H9 (cell line): ENCODE measurements around the gene C22orf23. TPM values are rescaled to one million over a fixed set of nuclear protein-coding genes. Genes with fewer than 3 reads are reported as not detected.

Experiments used
- DNase-seq: peaks from one replicate; pipeline ENCODE4 v3.0.0-alpha.2; 2017
- H2AFZ ChIP-seq: one replicate; pipeline ENCODE4 v1.6.1; 2013; ENCODE audit warnings: mild to moderate bottlenecking, low read length, control low read depth, moderate library complexity
- H2AK5ac ChIP-seq: 2 replicates; pipeline ENCODE4 v1.6.1; 2013; ENCODE audit warnings: low read length, control low read depth, mixed read lengths; ENCODE audit not compliant: insufficient read length
- H2BK120ac ChIP-seq: one replicate; pipeline ENCODE4 v1.6.1; 2013; ENCODE audit warnings: low read depth, mild to moderate bottlenecking, low read length, control low read depth, inconsistent platforms; ENCODE audit not compliant: poor library complexity, severe bottlenecking
- H2BK12ac ChIP-seq: 2 replicates; pipeline ENCODE4 v1.6.1; 2013; ENCODE audit warnings: low read length, control low read depth, mixed read lengths, low read depth; ENCODE audit not compliant: insufficient read length
- H2BK15ac ChIP-seq: 2 replicates; pipeline ENCODE4 v1.6.1; 2013; ENCODE audit warnings: low read depth, low read length, control low read depth
- H2BK20ac ChIP-seq: one replicate; pipeline ENCODE4 v1.6.1; 2013; ENCODE audit warnings: low read depth, mild to moderate bottlenecking, low read length, control low read depth, inconsistent platforms; ENCODE audit not compliant: poor library complexity, severe bottlenecking
- H2BK5ac ChIP-seq: 2 replicates; pipeline ENCODE4 v1.6.1; 2013; ENCODE audit warnings: low read length, control low read depth, mixed read lengths; ENCODE audit not compliant: insufficient read length
- H3K14ac ChIP-seq: 2 replicates; pipeline ENCODE4 v1.6.1; 2013; ENCODE audit warnings: low read length, control low read depth; ENCODE audit not compliant: insufficient read depth
- H3K18ac ChIP-seq: 2 replicates; pipeline ENCODE4 v1.6.1; 2013; ENCODE audit warnings: low read depth, mild to moderate bottlenecking, mixed read lengths, low read length, control low read depth; ENCODE audit not compliant: insufficient read length
- H3K23ac ChIP-seq: 2 replicates; pipeline ENCODE4 v1.6.1; 2013; ENCODE audit warnings: low read length, control low read depth, mixed read lengths, low read depth; ENCODE audit not compliant: insufficient read length
- H3K23me2 ChIP-seq: 2 replicates; pipeline ENCODE4 v1.6.1; 2013; ENCODE audit warnings: low read depth, mild to moderate bottlenecking, mixed read lengths, low read length, control low read depth; ENCODE audit not compliant: insufficient read length, poor library complexity, severe bottlenecking
- H3K27ac ChIP-seq: 2 replicates; pipeline ENCODE4 v1.5.1; 2013; ENCODE audit warnings: low read length, control low read depth, mixed read lengths, low read depth; ENCODE audit not compliant: insufficient read length
- H3K27me3 ChIP-seq: 2 replicates; pipeline ENCODE4 v1.6.1; 2013; ENCODE audit warnings: low read length, control low read depth, inconsistent platforms; ENCODE audit not compliant: insufficient read depth
- H3K4ac ChIP-seq: 2 replicates; pipeline ENCODE4 v1.6.1; 2013; ENCODE audit warnings: low read depth, mild to moderate bottlenecking, control low read depth, inconsistent platforms, low read length, moderate library complexity
- H3K4me1 ChIP-seq: 2 replicates; pipeline ENCODE4 v1.6.1; 2013; ENCODE audit warnings: low read length, control low read depth, inconsistent platforms; ENCODE audit not compliant: insufficient read depth
- H3K4me2 ChIP-seq: 2 replicates; pipeline ENCODE4 v1.6.1; 2013; ENCODE audit warnings: low read length, control low read depth, mixed read lengths; ENCODE audit not compliant: insufficient read length, insufficient read depth
- H3K56ac ChIP-seq: 2 replicates; pipeline ENCODE4 v1.6.1; 2013; ENCODE audit warnings: low read depth, mild to moderate bottlenecking, mixed read lengths, low read length, control low read depth; ENCODE audit not compliant: insufficient read length
- H3K79me1 ChIP-seq: 2 replicates; pipeline ENCODE4 v1.6.1; 2013; ENCODE audit warnings: low read depth, mild to moderate bottlenecking, moderate library complexity, low read length, control low read depth, inconsistent platforms; ENCODE audit not compliant: insufficient read depth, poor library complexity, severe bottlenecking
- H3K79me2 ChIP-seq: 2 replicates; pipeline ENCODE4 v1.6.1; 2013; ENCODE audit warnings: low read length, control low read depth, inconsistent platforms; ENCODE audit not compliant: insufficient read depth
- H3K9ac ChIP-seq: 2 replicates; pipeline ENCODE4 v1.6.1; 2013; ENCODE audit warnings: low read length, control low read depth, mixed read lengths; ENCODE audit not compliant: insufficient read length; ENCODE audit errors: extremely low read depth
- H3K9me3 ChIP-seq: one replicate; pipeline ENCODE4 v1.6.1; 2013; ENCODE audit warnings: low read depth, low read length, inconsistent platforms; ENCODE audit not compliant: control insufficient read depth
- H3T11ph ChIP-seq: one replicate; pipeline ENCODE4 v1.6.1; 2013; ENCODE audit warnings: mild to moderate bottlenecking, low read length, control low read depth, inconsistent platforms
- H4K20me1 ChIP-seq: one replicate; pipeline ENCODE4 v1.6.1; 2013; ENCODE audit not compliant: control insufficient read depth, insufficient read length, insufficient read depth
- H4K5ac ChIP-seq: 2 replicates; pipeline ENCODE4 v1.6.1; 2013; ENCODE audit warnings: low read depth, mild to moderate bottlenecking, mixed read lengths, low read length, control low read depth; ENCODE audit not compliant: insufficient read length
- H4K8ac ChIP-seq: replicated peaks from 2 replicates; pipeline ENCODE4 v1.6.1; 2013; ENCODE audit warnings: low read length, control low read depth, mixed read lengths, low read depth; ENCODE audit not compliant: insufficient read length
- H4K91ac ChIP-seq: 2 replicates; pipeline ENCODE4 v1.6.1; 2013; ENCODE audit warnings: low read depth, mild to moderate bottlenecking, moderate library complexity, mixed read lengths, low read length, control low read depth; ENCODE audit not compliant: insufficient read length
- H3K27ac Mint-ChIP-seq, 3 experiments: 2 replicates in 2 of 3; 3 replicates in 1 of 3; pipeline ENCODE4 v1.8.0; 2020 to 2021; ENCODE audit warnings: mixed read lengths in 3 of 3, mild to moderate bottlenecking in 1 of 3, moderate library complexity in 1 of 3
- H3K27me3 Mint-ChIP-seq: 2 replicates; pipeline ENCODE4 v1.8.0; 2021; ENCODE audit warnings: low read depth, mild to moderate bottlenecking, moderate library complexity, mixed read lengths
- H3K36me3 Mint-ChIP-seq, 3 experiments: 2 replicates in 2 of 3; 3 replicates in 1 of 3; pipeline ENCODE4 v1.8.0; 2020 to 2021; ENCODE audit warnings: low read depth in 3 of 3, mixed read lengths in 3 of 3; ENCODE audit not compliant: insufficient read depth in 1 of 3
- H3K4me1 Mint-ChIP-seq, 2 experiments: 2 replicates each; pipeline ENCODE4 v1.8.0; 2020; ENCODE audit warnings: mixed read lengths in 2 of 2
- H3K4me3 Mint-ChIP-seq, 2 experiments: 2 replicates in 1 of 2; 3 replicates in 1 of 2; pipeline ENCODE4 v1.8.0; 2020 to 2021; ENCODE audit warnings: mild to moderate bottlenecking in 2 of 2, mixed read lengths in 2 of 2, moderate library complexity in 1 of 2
- H3K9me3 Mint-ChIP-seq, 2 experiments: 2 replicates in 1 of 2; 3 replicates in 1 of 2; pipeline ENCODE4 v1.8.0; 2020; ENCODE audit warnings: mild to moderate bottlenecking in 2 of 2, mixed read lengths in 2 of 2, moderate library complexity in 1 of 2
- CTCF ChIP-seq: fragments of 200-600 bp; sonication (generic); conservative IDR thresholded peaks from 3 replicates; pipeline ENCODE4 v1.8.0; 2021; ENCODE audit warnings: antibody characterized with exemption, mild to moderate bottlenecking
- WGBS: extraction: QIAGEN DNeasy Blood & Tissue Kit; methylation state at CpG from one replicate; pipeline ENCODE4 v1.1.7; 2013; ENCODE audit warnings: missing lambda C conversion rate, low lambda C conversion rate, mixed read lengths; ENCODE audit not compliant: insufficient read length; ENCODE audit errors: extremely low coverage; 5-methylcytosine and 5-hydroxymethylcytosine counted together
- total RNA-seq: library from RNA; stranded (reverse); gene quantifications from 2 replicates; pipeline ENCODE4 v1.2.1, GENCODE V29; 2021

C22orf23 gene
- total RNA-seq, 1 experiment from 2014 or later, result 0.57 TPM

DNA sequence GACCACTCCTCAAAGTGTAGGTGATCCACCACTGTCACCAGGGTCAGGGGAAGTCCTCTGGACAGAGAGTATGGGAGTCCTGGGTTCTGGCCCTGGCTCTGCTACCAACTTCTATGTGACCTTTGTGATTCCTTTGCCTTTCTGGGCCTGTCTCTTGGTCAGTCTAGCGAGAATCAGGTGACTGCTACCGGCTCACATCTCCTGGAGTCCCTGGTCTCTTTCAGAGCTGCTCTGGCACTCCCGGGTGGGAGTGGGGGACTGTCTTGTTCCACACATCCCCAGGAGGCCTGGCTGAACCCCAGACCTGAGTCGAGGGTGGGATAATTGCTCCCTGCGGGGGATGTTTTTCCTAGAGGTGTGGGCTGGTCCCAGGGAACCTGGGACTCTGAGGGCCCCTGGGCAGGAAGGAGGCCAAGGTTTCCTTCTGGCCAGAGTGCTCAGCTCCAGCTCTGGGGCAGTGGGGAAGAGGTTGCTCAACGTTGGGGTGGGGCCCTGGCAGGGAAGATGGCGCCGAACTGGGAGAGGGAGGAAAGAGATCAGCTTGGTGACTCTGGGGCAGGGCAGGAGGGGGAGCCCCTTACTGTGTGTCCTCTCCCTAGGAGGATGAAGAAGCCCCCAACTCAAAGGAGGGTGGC, 28.9 kb upstream of the C22orf23 start:
- no peaks in the 10 kb centered on the region for H3K9me3 ChIP-seq
- H3K4me3 Mint-ChIP-seq, result no peak overlapping the region; a peak in 1 of 5 replicates
- no peak overlapping the region for H3K27ac ChIP-seq
- peaks cover 1% of the 10 kb centered on the region; the same call in 1 of the 2 replicates for H3K27me3 ChIP-seq
- no peak overlapping the region for H2AK5ac ChIP-seq
- WGBS, result no CpG with 5 or more reads among the region's 8 CpGs
- no peak overlapping the region for H2BK15ac ChIP-seq
- no peak overlapping the region for H2BK12ac ChIP-seq
- H4K8ac ChIP-seq, result no peak overlapping the region
- no peak for TF ChIP-seq CTCF
- no peak overlapping the region for H3T11ph ChIP-seq
- H3K9ac ChIP-seq, result no peak overlapping the region
- H3K27ac Mint-ChIP-seq, result no peak overlapping the region; a peak in 1 of 7 replicates
- no peak overlapping the region for H2AFZ ChIP-seq
- H4K20me1 ChIP-seq, result peaks cover 5% of the 10 kb centered on the region
- no peak overlapping the region for H3K18ac ChIP-seq
- H3K56ac ChIP-seq, result no peak overlapping the region
- no peaks in the 10 kb centered on the region for H3K4me1 ChIP-seq
- H3K23me2 ChIP-seq, result peaks cover 12% of the 10 kb centered on the region
- peaks cover 0 to 8% (median 0%) of the 10 kb centered on the region in 3 experiments; a peak in 4 of 7 replicates for H3K36me3 Mint-ChIP-seq
- H3K4me2 ChIP-seq, result no peak overlapping the region
- no peak overlapping the region for H3K23ac ChIP-seq
- no peak overlapping the region for H3K14ac ChIP-seq
- H2BK120ac ChIP-seq, result no peak overlapping the region
- no peaks in the 10 kb centered on the region for H3K9me3 Mint-ChIP-seq
- DNase-seq, result no peak
- no peak overlapping the region for H2BK20ac ChIP-seq
- H3K4me1 Mint-ChIP-seq, result peaks cover 27 to 44% of the 10 kb centered on the region in 2 experiments
- no peaks in the 10 kb centered on the region for H3K79me2 ChIP-seq
- H4K5ac ChIP-seq, result no peak overlapping the region
- H2BK5ac ChIP-seq, result no peak overlapping the region
- no peak overlapping the region for H3K4ac ChIP-seq
- no peaks in the 10 kb centered on the region for H3K79me1 ChIP-seq
- H3K27me3 Mint-ChIP-seq, result peaks cover 37% of the 10 kb centered on the region
- H4K91ac ChIP-seq, result no peak overlapping the region
